ENCODE data around the gene CLRN2. TPM values are rescaled to one million over a fixed set of nuclear protein-coding genes. Genes with fewer than 3 reads are reported as not detected.

CLRN2 gene
- total RNA-seq, 2 donors from 2014 or later: not detected

DNA sequence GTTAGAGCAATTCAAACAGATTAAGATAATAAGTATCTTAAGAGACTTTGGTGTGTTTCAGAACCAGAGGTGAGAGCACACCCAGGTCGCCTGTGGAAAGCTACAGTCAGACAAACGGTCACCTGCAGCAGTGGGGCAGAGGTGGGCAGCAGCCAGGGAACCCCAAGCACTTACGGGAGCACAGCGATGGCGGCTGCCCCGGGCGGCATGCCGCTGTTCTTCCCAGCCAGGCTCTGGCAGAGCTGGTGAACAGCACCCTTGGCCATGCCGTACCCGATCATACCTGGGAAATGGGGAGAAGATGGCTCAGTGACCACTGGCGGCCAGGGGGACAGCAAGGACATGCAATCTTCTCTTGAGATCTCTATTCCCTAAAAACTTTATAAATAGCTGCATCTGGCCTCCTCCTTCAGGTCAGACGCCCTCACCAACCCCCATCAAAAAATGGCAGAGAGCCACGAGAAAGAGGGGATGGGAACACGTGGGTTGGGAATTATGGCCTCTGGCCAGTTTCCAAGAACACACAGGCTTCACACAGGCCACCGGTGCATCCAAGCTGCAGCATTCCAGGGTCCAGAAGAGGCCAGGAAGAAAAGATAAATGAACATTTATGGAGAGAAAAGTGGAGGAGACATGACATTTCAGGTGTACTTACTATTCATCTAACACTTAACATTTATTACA, 22.8 kb upstream of the CLRN2 start:
- no peak for DNase-seq (ENCODE audit: low spot score)
- TF ChIP-seq POLR2A (IDR thresholded peaks at IDR 0.05): no peak
- no peak for TF ChIP-seq POLR2AphosphoS5 (IDR thresholded peaks at IDR 0.05)
- TF ChIP-seq, protein P1, sequence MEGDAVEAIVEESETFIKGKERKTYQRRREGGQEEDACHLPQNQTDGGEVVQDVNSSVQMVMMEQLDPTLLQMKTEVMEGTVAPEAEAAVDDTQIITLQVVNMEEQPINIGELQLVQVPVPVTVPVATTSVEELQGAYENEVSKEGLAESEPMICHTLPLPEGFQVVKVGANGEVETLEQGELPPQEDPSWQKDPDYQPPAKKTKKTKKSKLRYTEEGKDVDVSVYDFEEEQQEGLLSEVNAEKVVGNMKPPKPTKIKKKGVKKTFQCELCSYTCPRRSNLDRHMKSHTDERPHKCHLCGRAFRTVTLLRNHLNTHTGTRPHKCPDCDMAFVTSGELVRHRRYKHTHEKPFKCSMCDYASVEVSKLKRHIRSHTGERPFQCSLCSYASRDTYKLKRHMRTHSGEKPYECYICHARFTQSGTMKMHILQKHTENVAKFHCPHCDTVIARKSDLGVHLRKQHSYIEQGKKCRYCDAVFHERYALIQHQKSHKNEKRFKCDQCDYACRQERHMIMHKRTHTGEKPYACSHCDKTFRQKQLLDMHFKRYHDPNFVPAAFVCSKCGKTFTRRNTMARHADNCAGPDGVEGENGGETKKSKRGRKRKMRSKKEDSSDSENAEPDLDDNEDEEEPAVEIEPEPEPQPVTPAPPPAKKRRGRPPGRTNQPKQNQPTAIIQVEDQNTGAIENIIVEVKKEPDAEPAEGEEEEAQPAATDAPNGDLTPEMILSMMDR (IDR thresholded peaks at IDR 0.05): no peak
- WGBS: 75% methylated on average over 15 of the region's 15 CpGs
- intact Hi-C loops (cut with DNase I): no loop called here
- no peaks in the 10 kb centered on the region for H3K4me1 ChIP-seq (replicated peaks)
- H3K36me3 ChIP-seq: peaks cover 0 to 5% of the 10 kb centered on the region in 2 donors
- no peaks in the 10 kb centered on the region for H3K9me3 ChIP-seq
- H3K27ac ChIP-seq: no peak overlapping the region
- H3K27me3 ChIP-seq (replicated peaks; ENCODE audit: insufficient read depth): no peaks in the 10 kb centered on the region
- no peak overlapping the region for H3K4me3 ChIP-seq

DNA sequence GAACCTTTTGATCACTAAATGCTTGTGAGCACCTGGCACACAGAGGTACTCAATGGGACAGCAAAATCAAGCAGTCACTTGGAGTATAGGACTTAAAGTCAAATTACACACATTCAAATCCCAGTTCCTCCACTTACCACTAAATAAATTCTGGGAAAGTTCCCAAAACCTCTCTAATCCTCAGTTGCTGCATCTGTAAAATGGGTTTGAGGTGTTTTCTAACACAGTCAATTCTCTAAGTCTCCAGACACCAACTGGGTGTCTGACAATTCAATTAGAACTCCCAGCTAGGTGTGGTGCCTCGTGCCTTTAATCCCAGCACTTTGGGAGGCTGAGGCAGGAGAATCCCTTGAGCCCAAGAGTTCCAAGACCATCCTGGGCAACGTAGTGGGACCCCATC, 22.1 kb upstream of the CLRN2 start:
- Histone ChIP-seq H3K4me1 (replicated peaks) (no peaks in the 10 kb centered on the region), H3K9me3 (no peaks in the 10 kb centered on the region), H3K27me3 (replicated peaks; ENCODE audit: insufficient read depth) (no peaks in the 10 kb centered on the region), H3K4me3 (no peak overlapping the region), H3K27ac (no peak overlapping the region), H3K36me3 (peaks cover 0 to 5% of the 10 kb centered on the region in 2 donors)
- 100% methylated on average over 2 of the region's 2 CpGs for WGBS
- no peak for DNase-seq (ENCODE audit: low spot score)
- intact Hi-C loops (cut with DNase I): no loop called here
- TF ChIP-seq POLR2AphosphoS5 (IDR thresholded peaks at IDR 0.05): no peak
- TF ChIP-seq, protein P1 (IDR thresholded peaks at IDR 0.05): no peak
- no peak for TF ChIP-seq POLR2A (IDR thresholded peaks at IDR 0.05)

DNA sequence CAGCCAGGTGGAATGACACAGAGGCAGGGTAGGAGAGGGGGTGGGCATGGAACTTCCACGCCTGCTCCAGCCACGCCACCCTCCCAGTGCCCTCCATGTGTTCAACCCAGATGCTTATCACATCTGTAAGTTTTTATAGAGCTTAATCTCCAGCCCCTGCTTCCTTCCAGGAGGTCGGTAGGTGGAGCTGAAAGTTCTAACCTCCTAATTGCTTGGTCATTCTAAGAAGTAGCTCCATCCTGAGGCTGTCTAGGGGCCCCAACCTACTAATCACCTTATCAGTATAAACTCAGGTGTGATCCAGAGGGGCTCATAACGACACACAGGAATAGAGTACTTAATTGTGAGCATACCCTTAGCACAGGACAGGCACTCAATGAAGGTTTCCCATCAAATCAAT, 21.3 kb upstream of the CLRN2 start:
- peaks cover 0 to 5% of the 10 kb centered on the region in 2 donors for H3K36me3 ChIP-seq
- no peaks in the 10 kb centered on the region for H3K4me1 ChIP-seq (replicated peaks)
- H3K9me3 ChIP-seq: no peaks in the 10 kb centered on the region
- no peak for TF ChIP-seq POLR2AphosphoS5 (IDR thresholded peaks at IDR 0.05)
- TF ChIP-seq, protein P1 (IDR thresholded peaks at IDR 0.05): no peak
- TF ChIP-seq POLR2A (IDR thresholded peaks at IDR 0.05): no peak
- H3K27me3 ChIP-seq (replicated peaks; ENCODE audit: insufficient read depth): no peaks in the 10 kb centered on the region
- intact Hi-C loops (cut with DNase I): no loop called here
- no peak overlapping the region for H3K27ac ChIP-seq
- H3K4me3 ChIP-seq: no peak overlapping the region
- 78% methylated on average over 4 of the region's 4 CpGs for WGBS
- no peak for DNase-seq (ENCODE audit: low spot score)

DNA sequence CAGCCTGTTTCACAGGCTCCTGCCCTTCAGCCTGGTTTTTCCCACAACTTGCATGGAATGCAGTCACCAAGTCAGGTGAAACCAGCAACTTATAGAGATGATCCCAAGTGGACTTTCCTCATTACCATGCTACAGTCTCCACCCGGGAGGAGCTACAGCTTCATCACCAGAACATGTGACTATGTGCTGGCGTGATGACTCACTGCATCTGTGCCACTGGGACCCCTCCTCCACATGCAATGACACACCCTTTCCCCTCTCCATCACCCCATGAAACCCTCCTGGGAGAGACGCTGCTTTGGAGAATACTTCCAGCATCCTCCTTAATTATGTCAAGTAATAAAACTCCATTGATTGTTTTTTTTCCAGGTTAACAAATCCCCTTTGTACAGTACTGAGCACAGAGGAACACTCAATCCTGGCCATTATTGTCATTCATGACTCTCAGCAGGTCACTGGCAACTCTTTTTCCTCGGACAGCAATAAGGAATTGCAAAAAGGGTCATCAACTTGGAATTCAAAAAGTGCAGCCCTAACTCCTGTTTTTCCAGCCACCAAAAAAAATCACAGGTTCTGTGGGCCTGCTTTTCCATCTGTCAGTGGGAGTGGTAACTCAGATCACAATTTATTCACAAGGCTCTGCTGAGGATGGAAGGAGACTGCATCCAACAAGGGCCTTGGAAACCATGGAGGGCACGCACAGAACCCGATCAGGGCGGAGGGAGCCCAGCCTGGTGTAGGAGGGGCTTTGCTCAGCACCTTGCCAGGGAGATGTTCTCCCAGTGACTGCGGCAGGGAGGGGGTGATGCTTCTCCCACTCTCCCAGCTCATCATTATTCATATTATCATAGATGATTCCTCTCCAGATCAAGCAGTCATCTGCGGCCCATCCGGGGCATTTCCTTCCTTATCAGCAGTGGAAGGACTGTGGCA, 20.4 kb upstream of the CLRN2 start:
- no peaks in the 10 kb centered on the region for H3K4me1 ChIP-seq (replicated peaks)
- no peak overlapping the region for H3K4me3 ChIP-seq
- no peaks in the 10 kb centered on the region for H3K9me3 ChIP-seq
- WGBS: 83% methylated on average over 10 of the region's 10 CpGs
- TF ChIP-seq POLR2A (IDR thresholded peaks at IDR 0.05): no peak
- TF ChIP-seq, protein P1 (IDR thresholded peaks at IDR 0.05): no peak
- TF ChIP-seq POLR2AphosphoS5 (IDR thresholded peaks at IDR 0.05): no peak
- no peaks in the 10 kb centered on the region for H3K27me3 ChIP-seq (replicated peaks; ENCODE audit: insufficient read depth)
- intact Hi-C loops (cut with DNase I): no loop called here
- H3K36me3 ChIP-seq: no peaks in the 10 kb centered on the region
- no peak overlapping the region for H3K27ac ChIP-seq
- no peak for DNase-seq (ENCODE audit: low spot score)
